OCI-LY3 (cell line): ENCODE data around the gene CYP2W1.

ENCODE experiments used
- CTCF ChIP-seq: fragments of 200-600, 300-600 bp; sonication (generic); IDR thresholded peaks from 2 replicates; pipeline ENCODE4 v1.5.1; 2014; ENCODE audit warnings: antibody characterized with exemption, low read length, low read depth
- EZH2phosphoT487 ChIP-seq: fragments of 200-600 bp; shearing (Covaris generic); IDR thresholded peaks from 2 replicates; pipeline ENCODE4 v1.6.1; 2018; ENCODE audit warnings: antibody characterized with exemption, mixed run types, low read depth

GRCh38 chr7:939843-940242 is 43.1 kb upstream of the CYP2W1 start:
- TF ChIP-seq CTCF (no peak), EZH2phosphoT487 (no peak)
